Tongue (tissue), 2 donors: ENCODE data around the gene COL4A1. TPM values are rescaled to one million over a fixed set of nuclear protein-coding genes. Genes with fewer than 3 reads are reported as not detected.

Source experiments
- DNase-seq: peaks from one replicate; pipeline ENCODE4 v3.0.0-alpha.2; 2015
- total RNA-seq: library from RNA; depleted of rRNA; stranded (reverse); fragments of >200 nt; gene quantifications from one replicate; pipeline ENCODE4 v1.2.3, GENCODE V29; 2014

The COL4A1 gene
- total RNA-seq, 1 donor from 2014 or later, result 1,052 TPM

DNA sequence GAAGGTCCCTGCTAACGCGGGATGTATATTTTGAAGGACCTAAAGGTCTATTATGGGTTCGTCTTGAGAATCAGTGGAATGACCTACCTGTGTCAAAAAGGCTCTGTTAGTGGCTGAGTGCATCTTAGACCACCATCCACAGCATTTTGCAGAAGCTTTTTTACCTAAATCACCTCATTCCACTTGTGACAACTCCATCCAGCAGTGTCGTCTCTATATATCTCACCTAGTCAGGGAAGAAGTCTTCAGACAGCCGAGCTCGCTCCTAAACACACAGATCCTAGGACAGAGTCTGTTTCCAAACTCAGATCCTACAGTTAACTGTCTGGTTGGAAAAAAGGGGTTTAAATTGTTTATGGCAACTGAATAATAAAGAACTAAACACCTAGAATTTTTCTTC, 33.7 kb downstream of the COL4A1 start:
- DNase-seq, result no peak

DNA sequence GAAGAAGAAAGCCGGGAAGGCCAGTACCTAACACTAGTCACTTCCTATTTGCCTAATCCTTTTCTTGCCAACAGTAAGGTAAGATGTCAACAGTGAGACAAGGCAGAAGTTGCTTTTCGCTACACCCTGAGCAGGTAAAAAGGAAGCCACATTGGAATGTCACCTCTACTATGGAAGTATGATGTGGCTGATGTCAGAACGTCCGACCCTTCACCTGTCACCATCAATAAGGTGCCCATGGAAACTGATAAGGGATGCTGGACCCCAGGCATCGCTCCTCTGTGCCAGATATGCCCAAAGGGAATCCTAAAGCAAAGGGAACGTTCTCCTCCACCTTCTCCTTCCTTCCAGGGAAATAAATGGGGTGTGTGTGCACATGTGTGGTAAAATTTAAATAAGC, 34.3 kb downstream of the COL4A1 start:
- no peak for DNase-seq

DNA sequence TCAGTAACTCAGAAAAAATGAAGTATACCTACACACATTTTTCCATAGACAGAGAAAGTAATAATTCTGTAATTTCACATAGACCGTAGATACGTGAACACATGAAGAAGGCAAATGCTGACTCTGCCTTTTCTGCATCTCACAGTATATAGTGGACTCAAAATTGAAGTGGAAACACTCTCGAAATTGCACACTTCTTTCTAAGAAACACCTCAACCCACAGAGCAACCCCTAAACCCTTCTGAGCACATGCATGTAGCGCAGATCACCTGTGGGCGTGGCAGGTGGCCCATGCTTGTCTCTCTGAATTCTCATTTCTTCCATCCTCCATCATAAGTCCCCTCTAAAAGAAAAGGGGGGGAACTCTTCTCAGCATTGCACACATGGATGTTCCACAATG, 34.7 kb downstream of the COL4A1 start:
- DNase-seq, result no peak

DNA sequence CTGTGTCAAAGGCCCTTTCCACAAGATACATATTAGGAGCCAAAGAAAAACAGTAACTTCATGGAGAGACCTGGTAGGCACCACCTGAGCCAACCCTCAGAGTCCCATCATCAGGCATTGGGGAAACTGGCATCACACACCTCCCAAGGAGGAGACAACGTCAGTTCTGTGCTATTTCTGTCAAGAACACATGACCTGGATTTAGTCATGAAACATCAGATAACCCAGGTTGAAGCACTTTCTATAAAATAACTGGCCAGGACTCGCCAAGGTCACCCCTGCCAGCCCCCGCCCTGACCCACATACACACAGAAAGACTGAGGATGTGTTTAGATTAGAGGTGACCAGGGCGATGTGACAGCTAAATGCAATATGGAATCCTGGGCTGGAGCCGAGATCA, 35.6 kb downstream of the COL4A1 start:
- DNase-seq, result no peak

DNA sequence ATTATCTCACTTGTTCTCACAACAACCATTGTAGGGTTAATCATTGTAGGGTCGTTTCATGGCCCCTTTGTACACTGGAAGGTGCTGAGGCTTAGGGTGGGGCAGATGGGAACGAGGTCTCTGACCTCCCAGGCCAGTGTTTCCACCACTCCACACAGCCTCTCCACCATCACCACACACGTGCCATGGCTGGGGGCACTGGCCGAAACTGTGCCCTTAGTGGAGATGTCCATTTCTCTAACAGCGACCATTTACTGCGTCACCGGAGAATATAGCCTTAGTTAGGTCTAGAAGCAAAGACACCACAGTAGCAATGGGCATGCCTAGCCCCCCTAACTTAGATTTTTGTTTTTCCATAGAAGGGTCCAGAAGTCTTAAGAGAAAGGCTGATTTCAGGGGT, 36.5 kb downstream of the COL4A1 start:
- no peak for DNase-seq

- DNase-seq, result no peak
Measured at GRCh38 chr13:110269509-110270185, 37.3 kb downstream of the COL4A1 start.

DNA sequence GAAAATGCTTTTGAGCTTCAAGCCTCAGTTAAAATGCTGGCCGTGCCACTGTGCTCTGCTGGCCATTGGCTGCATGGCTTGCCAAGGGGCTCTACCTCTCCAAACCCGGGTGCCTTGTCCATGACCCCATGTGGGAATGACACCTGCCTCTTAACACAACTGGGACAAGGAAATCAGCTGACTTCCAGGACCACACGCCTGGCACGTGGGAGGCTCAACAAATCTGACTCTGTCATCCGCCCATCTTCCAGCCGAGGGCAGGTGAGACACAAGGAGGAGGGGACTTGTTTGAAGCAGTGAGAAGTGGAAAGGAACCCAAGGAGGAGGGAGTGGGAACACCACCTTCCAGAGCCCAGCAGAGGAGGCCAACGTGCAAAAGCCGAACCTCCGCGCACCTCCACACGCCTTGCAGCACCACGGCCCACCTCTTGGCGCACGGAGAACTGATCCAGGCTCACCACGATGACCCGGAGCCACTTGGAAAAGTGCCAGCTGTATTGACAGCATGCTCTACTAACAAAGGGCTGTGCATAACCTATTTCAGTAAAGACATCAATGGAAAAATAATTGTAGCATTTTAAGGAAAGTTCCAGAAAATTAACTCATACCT, 38.3 kb downstream of the COL4A1 start:
- no peak for DNase-seq

DNA sequence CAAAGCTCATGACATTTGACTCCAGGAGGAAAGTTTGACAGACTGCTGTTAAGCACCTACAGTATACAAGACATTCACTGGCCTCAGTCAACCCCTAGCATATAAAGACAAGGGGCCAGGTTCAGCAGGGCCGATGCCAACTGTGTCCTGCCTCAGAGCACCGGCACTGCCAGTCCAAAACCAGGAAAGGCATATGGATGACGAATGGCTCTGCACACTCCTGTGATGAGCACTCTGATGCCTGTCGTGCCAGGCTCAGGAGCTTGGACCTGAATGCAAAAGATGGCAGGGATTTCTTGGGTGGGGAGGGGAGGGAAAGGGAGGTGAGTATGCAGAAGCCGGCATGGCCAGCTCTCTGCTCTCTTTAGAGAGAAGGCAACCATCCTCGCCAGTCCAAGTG, 38.9 kb downstream of the COL4A1 start:
- DNase-seq, result no peak

- no peak for DNase-seq
Measured at GRCh38 chr13:110266983-110267382, 40.0 kb downstream of the COL4A1 start.

- DNase-seq, result no peak
Measured at GRCh38 chr13:110266431-110266809, 40.5 kb downstream of the COL4A1 start.

DNA sequence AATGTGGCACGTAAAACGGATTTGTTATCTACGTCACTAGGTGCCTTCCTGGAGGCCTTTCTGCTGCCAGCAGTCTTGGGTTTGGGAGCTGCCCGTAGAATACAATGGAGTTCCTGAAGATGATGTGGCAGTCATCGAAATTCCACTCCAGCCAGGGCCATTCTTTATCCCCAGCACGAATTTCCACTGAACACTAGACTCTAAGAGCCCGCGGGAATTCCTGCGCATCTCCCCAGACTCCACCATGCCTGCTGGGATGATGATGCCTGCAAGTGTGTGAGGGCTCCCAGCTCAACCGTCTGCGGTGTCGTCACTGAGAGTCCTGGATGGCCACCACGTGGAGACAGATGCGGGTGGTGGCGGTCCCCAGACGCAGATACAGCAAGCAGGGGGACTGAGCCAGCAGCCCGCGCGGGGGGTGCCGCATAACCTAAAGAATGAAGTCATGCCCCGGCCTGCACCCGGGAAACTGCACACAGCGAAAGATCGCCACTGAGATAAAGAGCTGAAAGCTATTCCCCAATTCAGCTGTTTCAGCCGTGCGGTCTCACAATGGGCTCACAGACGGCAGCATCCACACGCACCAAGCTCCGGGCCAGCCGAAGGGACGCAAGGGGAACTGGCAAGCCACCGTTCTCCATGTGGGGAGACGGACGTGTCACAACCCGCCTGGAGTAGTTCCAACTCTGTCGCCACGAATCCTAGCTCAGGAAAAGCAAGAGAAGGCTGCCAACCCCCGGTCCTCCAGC, 41.1 kb downstream of the COL4A1 start:
- no peak for DNase-seq

DNA sequence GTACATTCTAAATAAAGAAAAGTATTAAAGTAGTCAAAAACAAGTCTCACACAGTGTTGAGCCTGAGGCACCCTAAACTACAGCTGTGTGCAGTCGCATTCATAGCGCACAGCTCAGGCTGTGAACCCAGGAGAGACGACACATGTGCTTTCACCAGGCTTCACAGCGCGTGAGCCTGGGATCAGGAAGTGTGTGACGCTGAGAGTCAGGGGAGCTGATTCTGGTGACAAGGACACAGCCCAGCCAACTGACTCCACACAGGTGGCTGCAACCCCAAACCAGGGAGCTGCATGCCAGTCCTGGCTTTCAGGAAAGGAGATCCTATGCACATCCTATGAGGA, 41.6 kb downstream of the COL4A1 start:
- no peak for DNase-seq

- DNase-seq, result no peak
Measured at GRCh38 chr13:110264685-110265275, 42.2 kb downstream of the COL4A1 start.

DNA sequence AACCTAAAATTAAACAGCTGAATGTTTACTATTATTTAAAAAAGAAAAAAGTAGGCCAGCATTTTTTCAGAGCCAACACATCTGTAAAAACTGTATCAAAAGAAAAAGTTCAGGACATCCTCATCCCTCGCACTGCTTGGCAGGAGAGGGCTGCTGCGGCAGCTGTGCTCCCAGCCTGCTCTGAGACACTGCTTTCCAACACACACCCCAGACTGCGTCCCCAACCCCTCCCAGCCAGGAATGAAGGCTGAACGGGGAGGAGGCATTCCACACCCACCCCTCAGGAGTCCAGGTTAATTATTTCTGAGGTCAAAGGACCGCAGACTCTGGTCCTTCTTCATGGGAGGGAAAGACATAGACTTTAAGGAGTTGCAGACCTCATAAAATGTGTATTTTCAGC, 43.1 kb downstream of the COL4A1 start:
- DNase-seq, result peak; percentile 87

DNA sequence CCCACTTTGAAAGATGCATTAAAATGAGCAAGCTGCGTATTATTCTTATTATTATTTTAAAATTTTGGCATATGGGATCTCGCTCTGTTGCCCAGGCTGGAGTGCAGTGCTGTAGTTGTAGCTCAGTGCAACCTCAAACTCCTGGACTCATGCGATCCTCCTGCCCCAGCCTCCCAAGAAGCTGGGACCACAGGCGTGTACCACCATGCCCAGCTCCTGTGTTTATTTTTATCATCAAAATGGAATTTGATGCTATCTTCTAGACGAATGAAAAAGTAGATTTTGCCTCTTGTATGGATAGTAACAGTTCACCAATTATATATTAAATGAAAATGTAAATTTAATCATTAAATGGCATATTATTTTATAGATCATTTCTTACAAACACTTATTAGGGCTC, 43.6 kb downstream of the COL4A1 start:
- DNase-seq, result no peak

GRCh38 chr13:110262508-110263291, 44.3 kb downstream of the COL4A1 start:
- peak; percentile 68 for DNase-seq

DNA sequence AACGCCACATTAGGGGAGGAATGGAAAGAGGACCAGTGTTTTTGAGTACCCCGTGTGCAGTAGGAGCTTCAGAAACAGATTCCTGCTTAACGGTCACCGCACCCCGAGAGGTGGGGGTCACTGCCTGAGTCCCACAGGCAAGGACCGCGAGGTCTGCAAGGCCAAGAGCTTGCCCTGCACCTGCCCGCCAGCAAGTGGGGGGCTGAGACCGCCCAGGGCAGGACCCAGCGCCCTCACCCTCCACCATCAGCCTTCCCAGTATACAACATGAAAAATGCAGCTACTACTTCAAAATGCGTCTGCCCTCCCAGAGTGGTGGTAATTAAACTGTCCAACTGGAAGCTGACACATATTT, 44.9 kb downstream of the COL4A1 start:
- no peak for DNase-seq

DNA sequence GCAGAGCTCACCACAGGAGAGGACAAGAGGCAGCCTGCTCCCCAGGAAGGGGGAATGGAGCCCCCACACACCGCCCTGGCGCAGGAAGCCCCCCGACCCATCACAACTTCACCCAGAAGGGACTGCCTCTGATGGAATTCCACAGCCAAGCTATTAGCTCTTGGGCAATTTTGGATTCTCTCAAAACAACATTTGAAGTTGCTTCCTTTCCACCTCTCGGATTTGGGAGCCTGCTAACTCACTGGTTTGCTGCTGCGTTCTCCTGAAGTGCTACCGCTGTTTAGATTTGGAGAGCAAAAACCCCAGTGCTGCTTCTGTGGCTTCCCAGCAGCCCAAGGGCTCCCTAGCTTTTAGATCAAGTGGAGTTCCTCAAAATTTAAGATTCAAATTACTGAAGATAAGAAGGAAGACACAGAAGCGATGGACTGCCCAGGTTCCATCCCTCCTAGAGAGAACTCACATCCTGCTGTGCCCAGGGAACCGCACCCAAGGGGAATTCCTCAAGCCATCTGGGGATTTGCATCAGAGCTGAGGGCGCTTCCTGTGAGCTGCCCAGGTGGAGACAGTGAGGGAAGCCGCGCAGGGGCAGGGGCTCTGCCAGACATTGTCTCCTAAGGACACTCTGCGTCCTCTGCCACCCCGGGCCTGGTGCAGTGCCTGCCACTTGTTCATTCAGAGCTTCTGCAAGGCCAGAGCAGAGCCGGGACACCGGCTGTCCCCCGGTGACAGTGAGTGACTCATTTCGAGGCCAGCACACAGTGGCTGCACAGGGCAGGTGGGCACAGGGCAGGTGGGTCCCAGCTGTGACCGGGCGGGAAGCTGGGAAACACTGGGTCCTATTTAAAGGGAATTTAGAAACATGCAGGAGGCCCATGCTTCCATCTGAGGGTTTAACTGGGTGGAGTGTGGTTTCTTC, 45.5 kb downstream of the COL4A1 start:
- no peak for DNase-seq

DNA sequence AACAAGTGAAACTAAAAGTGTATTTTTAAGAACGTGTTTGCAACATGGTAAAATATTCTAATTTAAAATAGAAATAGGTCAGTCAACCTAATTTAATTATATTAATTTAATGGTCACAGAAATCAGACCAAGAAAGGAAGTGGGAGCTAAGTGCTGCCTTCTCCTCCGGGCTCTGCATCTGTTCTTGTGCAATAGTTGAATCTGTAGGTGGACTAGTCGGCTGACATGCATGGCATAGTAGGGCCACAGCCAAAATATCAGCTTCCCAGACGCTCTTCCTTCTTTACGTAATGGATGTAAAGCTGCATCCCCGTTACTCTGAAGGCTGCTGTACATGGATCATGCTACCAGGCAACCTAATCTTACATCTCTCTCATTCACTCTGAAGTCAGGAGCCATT, 47.3 kb downstream of the COL4A1 start:
- no peak for DNase-seq

DNA sequence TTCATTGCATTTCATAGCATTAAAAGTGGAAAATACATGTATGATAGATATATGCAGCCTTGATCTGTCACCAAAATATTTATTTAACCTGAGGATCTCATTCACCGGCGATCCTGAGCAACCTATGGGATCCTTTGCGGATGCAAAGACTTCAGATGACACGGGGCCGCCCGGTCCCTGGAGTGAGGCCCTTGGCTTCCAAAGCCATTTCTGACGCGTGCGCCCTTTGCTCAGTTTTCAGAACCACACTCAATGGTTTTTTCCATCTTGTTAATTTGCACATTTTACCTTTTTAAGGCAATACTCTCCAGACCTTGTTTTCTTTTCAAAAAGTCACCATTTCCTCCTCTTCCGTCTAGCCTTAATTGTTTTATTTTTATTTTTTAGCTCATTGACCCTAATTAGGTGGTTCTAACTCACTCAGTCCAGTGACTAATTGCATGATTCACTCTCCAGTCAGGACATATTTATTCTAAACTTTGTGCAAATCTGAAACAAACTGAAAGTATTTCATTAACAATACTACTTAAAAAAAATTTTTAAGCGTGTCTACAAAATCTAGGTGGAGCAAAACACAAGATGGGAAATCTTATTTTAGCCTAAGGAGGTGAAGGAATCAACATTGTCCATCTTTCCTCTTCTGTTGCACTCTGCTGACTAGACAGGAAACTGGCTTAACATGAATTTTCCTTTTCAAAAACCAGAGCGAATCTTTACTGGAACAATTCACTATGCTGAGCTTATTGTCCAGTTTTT, 47.9 kb downstream of the COL4A1 start:
- DNase-seq, result no peak

GRCh38 chr13:110257408-110257807, 49.5 kb downstream of the COL4A1 start:
- DNase-seq, result no peak
